ENCODE data around the gene CGB3.
"Not testable (repeated sequence)": the region's sequence is repeated elsewhere in the genome, so short reads cannot be mapped to it uniquely, and the experiment has no call there.

CGB3 gene

DNA sequence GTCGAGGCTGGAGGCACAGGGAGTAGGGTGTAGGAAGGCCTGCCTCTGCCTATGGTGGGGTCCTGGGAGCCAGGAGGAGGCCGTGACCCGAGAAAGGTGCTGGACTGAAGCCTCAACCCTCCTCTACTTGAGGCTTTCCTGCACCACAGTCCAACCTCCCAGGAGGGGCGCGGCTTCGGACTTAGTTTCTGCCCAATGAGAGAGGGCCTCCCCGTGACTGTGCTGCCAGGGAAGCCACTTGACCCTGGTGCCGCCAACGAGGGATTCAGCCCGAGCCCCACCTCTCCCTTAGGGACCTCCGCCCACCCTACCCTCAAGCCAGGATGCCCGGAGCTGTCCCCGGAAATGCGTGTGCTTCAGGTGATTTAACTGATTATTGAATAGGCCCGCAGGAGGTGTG, at the start of gene CGB3:
TSS of gene CGB3 (minus strand) at position 101 of the 400 bp plus-strand sequence. CDS start 362 bp downstream, outside the sequence.
- DNase-seq: not testable (repeated sequence)

DNA sequence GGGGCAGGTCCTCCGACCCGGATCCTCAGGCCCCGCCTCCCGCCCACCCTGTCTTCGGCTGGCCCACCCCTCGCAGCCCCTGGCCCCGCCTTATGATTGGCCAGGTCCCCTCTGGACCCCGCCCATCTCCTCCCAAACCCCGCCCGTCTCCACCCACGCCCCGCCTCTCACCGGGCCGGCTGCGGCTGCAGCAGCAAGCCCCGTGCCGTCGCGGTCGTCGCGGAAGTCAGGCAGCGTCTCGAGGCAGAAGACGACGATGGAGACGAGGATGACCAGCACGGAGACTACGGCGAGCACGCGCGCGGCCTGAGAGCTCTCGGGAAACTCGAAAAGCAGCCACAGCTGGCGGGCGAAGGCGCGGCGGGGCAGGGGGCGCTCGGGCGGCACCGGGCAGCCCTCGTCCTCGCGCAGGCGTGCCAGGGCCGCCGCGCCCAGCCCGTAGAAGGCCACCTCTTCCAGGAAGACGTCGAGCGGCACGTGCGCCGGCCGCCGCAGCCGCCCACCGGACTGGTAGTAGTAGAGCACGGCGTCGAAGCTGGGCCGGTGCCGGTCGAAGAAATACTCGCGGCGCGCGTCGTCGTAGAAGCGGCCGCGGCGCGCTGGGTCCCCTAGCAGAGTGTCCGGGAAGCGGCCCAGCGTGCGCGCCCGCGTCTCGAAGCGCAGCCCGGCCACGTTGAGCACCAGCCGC, 47.9 kb upstream of the CGB3 start:
- peak in 1 of 56 donors; percentile 6 for DNase-seq

DNA sequence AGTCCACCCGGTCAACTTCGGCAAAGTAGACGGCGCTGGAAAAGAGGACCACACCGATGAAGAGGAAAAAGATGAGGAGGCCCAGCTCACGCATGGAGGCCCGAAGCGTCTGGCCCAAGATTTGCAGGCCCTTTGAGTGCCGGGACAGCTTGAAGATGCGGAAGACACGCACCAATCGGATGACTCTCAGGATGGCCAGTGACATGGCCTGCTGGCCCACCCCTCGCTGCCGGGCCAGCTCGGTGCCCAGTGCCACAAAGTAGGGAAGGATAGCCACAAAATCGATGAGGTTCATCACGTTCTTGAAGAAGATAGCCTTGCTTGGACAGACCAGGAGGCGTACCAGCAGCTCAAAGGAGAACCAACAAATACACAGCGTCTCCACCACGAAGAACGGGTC, 46.3 kb upstream of the CGB3 start:
- DNase-seq: no peak

DNA sequence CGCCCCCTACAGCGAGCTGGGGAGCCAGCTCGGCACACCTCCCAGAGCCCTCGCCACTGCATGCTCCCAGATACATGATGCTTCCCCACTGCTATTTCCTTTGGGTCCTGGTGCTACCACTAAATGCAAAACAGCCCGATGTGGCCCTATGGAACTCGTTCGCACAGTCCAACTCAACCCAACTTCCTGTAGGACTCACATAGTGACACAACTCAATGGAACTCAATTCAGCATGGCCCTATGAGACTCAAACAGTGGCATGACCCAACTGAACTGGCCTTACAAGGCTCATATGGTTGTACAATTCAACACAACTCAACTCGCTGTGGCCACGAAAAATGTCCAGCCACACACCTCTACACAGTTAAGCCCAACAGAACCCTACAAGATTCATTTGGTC, 44.9 kb upstream of the CGB3 start:
- DNase-seq: no peak

- no peak for DNase-seq
Observed at GRCh38 chr19:49067554-49067953, 43.4 kb upstream of the CGB3 start.

GRCh38 chr19:49065905-49066512, 41.9 kb upstream of the CGB3 start:
- no peak for DNase-seq

GRCh38 chr19:49064768-49065611, 40.9 kb upstream of the CGB3 start, which contains the start of gene NTF4:
Gene NTF4, minus strand, starts transcription at chr19:49064818. Its CDS starts 2,821 bp downstream, at chr19:49061997.
- peak in 1 of 56 donors; percentile 7 for DNase-seq

DNA sequence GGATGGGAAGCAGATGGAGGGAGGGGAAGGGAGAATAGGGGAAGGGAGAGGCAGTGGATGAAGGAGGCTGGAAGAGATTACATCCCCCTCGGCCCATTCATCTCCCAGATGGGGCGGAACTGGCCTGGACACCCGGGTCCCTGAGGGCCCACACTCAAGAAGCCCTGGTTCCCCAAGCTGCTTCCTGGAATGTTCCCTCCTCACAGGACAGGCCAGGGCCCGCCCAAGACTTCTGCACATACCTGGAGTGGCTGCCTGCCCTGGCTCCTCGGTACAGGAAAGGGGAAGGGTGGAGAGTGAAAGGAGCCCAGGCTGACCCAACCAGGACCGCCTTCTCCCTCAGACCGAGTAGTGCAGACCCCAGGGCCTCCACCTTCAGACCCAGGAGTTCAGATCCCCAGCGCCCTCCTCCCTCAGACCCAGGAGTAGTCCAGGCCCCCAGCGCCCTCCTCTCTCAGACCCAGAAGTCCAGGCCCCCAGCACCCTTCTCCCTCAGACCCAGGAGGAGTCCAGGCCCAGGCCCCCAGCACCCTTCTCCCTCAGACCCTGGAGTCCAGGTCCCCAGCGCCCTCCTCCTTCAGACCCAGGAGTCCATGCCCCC, 40.0 kb upstream of the CGB3 start:
- no peak for DNase-seq

- DNase-seq: no peak
Observed at GRCh38 chr19:49061445-49061844, 37.3 kb upstream of the CGB3 start.

DNA sequence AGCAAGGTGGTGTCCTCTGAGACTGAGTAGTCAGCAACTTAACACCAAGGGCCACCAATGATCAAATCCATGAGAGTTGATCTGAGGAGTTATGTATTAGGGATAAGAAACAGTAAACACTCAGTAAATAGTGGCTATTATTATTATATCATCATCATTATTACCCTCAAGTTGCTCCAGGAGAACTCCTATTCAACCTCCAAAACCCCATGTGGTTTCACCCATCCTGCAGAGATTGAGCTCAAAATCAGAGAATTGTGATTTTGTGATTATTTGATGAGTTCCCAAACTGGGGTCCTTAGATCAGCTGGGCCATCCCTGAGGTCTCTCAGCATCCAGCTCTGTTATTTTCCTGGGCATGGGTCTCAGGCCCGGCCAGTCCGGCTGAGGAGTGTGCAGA, 36.9 kb upstream of the CGB3 start:
- no peak for DNase-seq

GRCh38 chr19:49059053-49059452, 34.9 kb upstream of the CGB3 start:
- no peak for DNase-seq

DNA sequence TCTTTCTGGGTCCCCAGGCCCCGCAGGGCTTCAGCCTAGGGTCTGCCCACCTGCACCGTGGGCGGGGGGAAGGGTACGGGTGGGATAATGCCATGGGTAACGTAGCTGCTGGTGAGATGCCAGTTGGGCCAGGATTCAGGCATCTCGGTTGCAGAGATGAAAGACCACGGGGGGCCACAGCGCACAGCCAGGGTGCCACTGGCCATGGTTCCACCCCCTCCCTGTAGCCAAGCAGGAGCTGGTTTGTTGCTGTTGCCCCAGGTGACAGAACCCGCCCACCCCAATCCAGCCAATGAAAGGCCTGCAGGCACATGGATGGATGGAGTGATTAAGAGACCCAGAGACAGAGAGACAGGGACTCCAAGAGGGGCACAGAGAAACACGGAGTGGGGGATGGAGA, 34.4 kb upstream of the CGB3 start:
- no peak for DNase-seq

DNA sequence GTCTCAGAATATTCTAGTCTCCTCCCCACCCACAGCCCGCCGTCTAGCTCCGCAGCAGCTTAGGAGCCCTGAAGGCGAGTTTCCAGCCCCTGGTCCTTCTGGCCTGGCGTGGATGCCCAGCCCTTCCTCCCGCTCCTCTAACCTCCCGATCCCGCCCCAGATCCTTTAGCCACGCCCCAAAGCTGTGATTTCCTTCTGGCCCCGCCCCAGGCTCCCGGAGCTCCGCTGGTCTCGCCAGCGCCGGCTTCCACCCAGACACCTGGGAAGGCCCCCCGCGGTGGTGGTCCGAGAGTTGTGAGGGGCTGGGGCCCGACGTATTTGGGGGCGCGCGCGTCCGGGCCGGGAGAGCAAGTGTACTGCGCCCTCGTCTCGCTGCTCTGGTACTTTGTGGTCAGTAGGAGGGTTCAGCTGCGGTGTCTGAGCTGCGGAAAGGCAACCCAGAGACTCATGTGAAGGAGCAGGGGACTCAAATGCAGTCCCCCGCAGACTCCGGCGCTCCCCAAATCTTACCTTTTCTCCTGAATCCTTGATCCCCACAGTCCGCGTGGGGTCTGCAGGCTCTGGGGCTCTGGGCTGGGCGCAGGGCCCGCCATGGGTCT, 33.6 kb upstream of the CGB3 start, which contains the start of gene CGB7:
TSS of gene CGB7 (minus strand) at position 114 of the 599 bp plus-strand sequence. CDS start 2,374 bp downstream, outside the sequence.
- DNase-seq: peak in 3 of 56 donors; percentile 1 to 22 (median 13)

- not testable (repeated sequence) for DNase-seq
Observed at GRCh38 chr19:49056902-49057596, 32.9 kb upstream of the CGB3 start.

DNA sequence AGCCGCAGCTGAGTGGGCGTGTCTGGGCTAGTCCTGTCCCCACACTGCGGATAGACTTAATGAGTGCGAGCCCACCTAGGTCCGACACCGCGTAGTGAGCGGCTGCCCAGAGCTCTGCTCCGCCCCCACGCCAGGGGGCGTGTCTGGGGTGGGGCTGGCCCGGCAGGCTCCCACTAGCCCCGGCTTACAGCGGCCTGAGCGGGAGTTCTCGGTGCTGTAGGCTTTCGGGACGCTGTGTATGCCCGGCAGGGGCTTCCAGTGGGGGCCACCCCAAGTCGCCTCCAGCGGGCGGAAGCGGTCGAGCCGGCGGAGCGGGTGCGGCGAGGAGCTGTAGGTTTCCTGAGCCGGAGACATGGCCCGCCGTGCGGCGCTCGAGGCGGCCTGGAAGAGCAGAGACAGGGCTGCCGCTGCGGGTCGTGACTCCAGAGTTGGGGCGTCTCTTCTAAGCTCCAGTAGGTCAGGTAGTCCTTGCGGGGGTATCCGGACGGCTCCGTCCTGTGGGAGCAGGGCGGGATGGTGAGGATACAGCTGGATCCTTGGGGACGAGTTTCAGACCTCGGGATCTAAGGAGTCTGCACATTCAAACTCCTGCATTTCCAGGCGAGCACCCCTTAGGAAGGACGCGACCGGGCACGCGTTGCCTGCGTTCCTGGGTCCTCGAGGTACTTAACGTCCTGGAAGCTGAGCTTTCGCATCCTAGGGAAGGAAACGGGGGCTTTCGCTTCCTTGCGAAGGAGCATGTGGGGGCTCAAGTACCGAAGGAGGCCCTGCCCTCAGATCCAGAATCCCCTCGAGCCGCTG, 32.2 kb upstream of the CGB3 start:
- DNase-seq: peak in 4 of 56 donors; percentile 7 to 21 (median 14)

- not testable (repeated sequence) for DNase-seq
Observed at GRCh38 chr19:49050376-49051033, 26.4 kb upstream of the CGB3 start.

DNA sequence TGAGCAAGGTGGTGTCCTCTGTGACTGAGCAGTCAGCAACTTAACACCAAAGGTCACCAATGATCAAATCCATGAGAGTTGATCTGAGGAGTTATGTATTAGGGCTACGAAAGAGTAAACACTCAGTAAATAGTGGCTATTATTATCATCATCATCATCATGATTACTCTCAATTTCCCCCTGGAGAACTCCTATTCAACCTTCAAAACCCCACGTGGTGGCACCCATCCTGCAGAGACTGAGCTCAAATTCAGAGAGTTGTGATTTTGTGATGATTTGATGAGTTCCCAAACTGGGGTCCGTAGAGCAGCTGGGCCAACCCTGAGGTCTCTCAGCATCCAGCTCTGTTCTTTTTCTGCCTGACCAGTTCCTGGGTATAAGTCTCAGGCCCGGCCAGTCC, 25.7 kb upstream of the CGB3 start:
- not testable (repeated sequence) for DNase-seq

DNA sequence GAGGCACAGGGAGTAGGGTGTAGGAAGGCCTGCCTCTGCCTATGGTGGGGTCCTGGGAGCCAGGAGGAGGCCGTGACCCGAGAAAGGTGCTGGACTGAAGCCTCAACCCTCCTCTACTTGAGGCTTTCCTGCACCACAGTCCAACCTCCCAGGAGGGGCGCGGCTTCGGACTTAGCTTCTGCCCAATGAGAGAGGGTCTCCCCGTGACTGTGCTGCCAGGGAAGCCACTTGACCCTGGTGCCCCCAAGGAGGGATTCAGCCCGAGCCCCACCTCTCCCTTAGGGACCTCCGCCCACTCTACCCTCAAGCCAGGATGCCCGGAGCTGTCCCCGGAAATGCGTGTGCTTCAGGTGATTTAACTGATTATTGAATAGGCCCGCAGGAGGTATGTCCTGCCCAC, 24.9 kb upstream of the CGB3 start, which contains the start of gene CGB8:
TSS of gene CGB8 (minus strand) at position 101 of the 400 bp plus-strand sequence. CDS start 372 bp downstream, outside the sequence.
- DNase-seq: not testable (repeated sequence)

DNA sequence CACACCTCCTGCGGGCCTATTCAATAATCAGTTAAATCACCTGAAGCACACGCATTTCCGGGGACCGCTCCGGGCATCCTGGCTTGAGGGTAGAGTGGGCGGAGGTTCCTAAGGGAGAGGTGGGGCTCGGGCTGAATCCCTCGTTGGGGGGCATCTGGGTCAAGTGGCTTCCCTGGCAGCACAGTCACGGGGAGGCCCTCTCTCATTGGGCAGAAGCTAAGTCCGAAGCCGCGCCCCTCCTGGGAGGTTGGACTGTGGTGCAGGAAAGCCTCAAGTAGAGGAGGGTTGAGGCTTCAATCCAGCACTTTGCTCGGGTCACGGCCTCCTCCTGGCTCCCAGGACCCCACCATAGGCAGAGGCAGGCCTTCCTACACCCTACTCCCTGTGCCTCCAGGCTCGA, 19.4 kb upstream of the CGB3 start, which contains the start of gene CGB5:
TSS of gene CGB5 (plus strand) at position 301 of the 400 bp plus-strand sequence. CDS start 362 bp downstream, outside the sequence.
- DNase-seq: not testable (repeated sequence)
